Testis (tissue), 3 donors: ENCODE data around the gene YTHDF1. TPM values are rescaled to one million over a fixed set of nuclear protein-coding genes. Genes with fewer than 3 reads are reported as not detected.

Source experiments
- DNase-seq: peaks from one replicate; pipeline ENCODE4 v3.0.0-alpha.2; 2019
- H3K27ac ChIP-seq, 2 donors: fragments of 200-600 bp; sonication (generic); one replicate each; pipeline ENCODE4 v1.5.1; 2019
- H3K27me3 ChIP-seq: fragments of 200-600 bp; sonication (generic); one replicate; pipeline ENCODE4 v1.5.1; 2019
- H3K36me3 ChIP-seq: fragments of 200-600 bp; sonication (generic); one replicate; pipeline ENCODE4 v1.5.1; 2017; ENCODE audit warnings: low read depth; ENCODE audit errors: missing control alignments
- H3K4me1 ChIP-seq: fragments of 200-600 bp; sonication (generic); one replicate; pipeline ENCODE4 v1.5.1; 2019
- H3K4me3 ChIP-seq, 2 donors: fragments of 200-600 bp; sonication (generic); one replicate each; pipeline ENCODE4 v1.5.1; 2017 to 2019
- H3K9me3 ChIP-seq: fragments of 200-600 bp; sonication (generic); one replicate; pipeline ENCODE4 v1.5.1; 2017
- CTCF ChIP-seq, 3 experiments: fragments of 450-650 bp in 2 of 3; fragments of 200-600 bp in 1 of 3; sonication (generic) in 1 of 3; IDR thresholded peaks; one replicate each; pipeline ENCODE4 v1.5.1; 2016 to 2019; ENCODE audit warnings: antibody characterized with exemption in 3 of 3, mild to moderate bottlenecking in 2 of 3, moderate library complexity in 1 of 3
- POLR2A ChIP-seq: fragments of 450-650 bp; IDR thresholded peaks from one replicate; pipeline ENCODE4 v1.6.1; 2017; ENCODE audit warnings: antibody characterized with exemption, mild to moderate bottlenecking, moderate library complexity
- WGBS, 2 donors: methylation state at CpG; one replicate each; pipeline ENCODE4 v1.1.5; 2018; 5-methylcytosine and 5-hydroxymethylcytosine counted together
- intact Hi-C: fragments of 100-400 bp; cut with DNase I; formaldehyde crosslinking; loops from one replicate; pipeline ENCODE4 v1.15.1; 2023; ENCODE audit warnings: low total_unique reads
- polyA plus RNA-seq: library from polyadenylated mRNA; stranded (reverse); fragments of 350-450 nt; fragmentation: Illumina TruSeq; extraction: RNeasy Lipid Tissue Mini Kit (QIAGEN cat#74804); gene quantifications from one replicate; pipeline ENCODE4 v1.2.3, GENCODE V29; 2014; ENCODE audit warnings: low read depth, low replicate concordance; ENCODE audit not compliant: insufficient read depth
- total RNA-seq, 2 donors: library from RNA; depleted of rRNA; stranded (reverse); fragments of >200 nt; gene quantifications; one replicate each; pipeline ENCODE4 v1.2.3, GENCODE V29; 2016

Gene YTHDF1
- total and polyA plus RNA-seq, 3 donors from 2014 or later, result 37.2 to 56.9 (median 55.7) TPM

GRCh38 chr20:63187338-63188158 lies 28.4 kb downstream of the YTHDF1 start:
- no peaks in the 10 kb centered on the region for H3K27me3 ChIP-seq
- TF ChIP-seq CTCF (IDR thresholded peaks at IDR 0.05) (no peak), POLR2A (no peak)
- no peaks in the 10 kb centered on the region for H3K9me3 ChIP-seq
- H3K4me1 ChIP-seq, result no peaks in the 10 kb centered on the region
- no peak for DNase-seq
- intact Hi-C loops, result no loop called here
- no peaks in the 10 kb centered on the region for H3K36me3 ChIP-seq
- H3K27ac ChIP-seq, result no peak overlapping the region
- 72 to 82% methylated on average over 5 to 7 of the region's 7 CpGs for WGBS, 2 donors
- H3K4me3 ChIP-seq, result no peak overlapping the region

GRCh38 chr20:63186528-63187316 lies 29.2 kb downstream of the YTHDF1 start:
- H3K4me1 ChIP-seq, result no peaks in the 10 kb centered on the region
- TF ChIP-seq CTCF (IDR thresholded peaks at IDR 0.05) (no peak), POLR2A (no peak)
- 96 to 100% methylated on average over 2 to 8 of the region's 8 CpGs for WGBS, 2 donors
- no peaks in the 10 kb centered on the region for H3K36me3 ChIP-seq
- no peak overlapping the region for H3K4me3 ChIP-seq
- no peaks in the 10 kb centered on the region for H3K9me3 ChIP-seq
- intact Hi-C loops, result no loop called here
- H3K27ac ChIP-seq, result no peak overlapping the region
- DNase-seq, result no peak
- H3K27me3 ChIP-seq, result no peaks in the 10 kb centered on the region

- Histone ChIP-seq H3K4me1 (no peaks in the 10 kb centered on the region), H3K4me3 (no peak overlapping the region), H3K27ac (no peak overlapping the region), H3K9me3 (no peaks in the 10 kb centered on the region), H3K36me3 (no peaks in the 10 kb centered on the region), H3K27me3 (no peaks in the 10 kb centered on the region)
- WGBS, 2 donors, result 84 to 91% methylated on average over 3 to 8 of the region's 8 CpGs
- DNase-seq, result no peak
- intact Hi-C loops, result no loop called here
- TF ChIP-seq CTCF (IDR thresholded peaks at IDR 0.05) (no peak), POLR2A (no peak)
Measured at GRCh38 chr20:63186084-63186483, 29.8 kb downstream of the YTHDF1 start.

GRCh38 chr20:63185215-63185796 lies 30.6 kb downstream of the YTHDF1 start:
- no peaks in the 10 kb centered on the region for H3K36me3 ChIP-seq
- no peaks in the 10 kb centered on the region for H3K4me1 ChIP-seq
- 86 to 87% methylated on average over 12 to 21 of the region's 21 CpGs for WGBS, 2 donors
- no peaks in the 10 kb centered on the region for H3K27me3 ChIP-seq
- no peak overlapping the region for H3K27ac ChIP-seq
- no peaks in the 10 kb centered on the region for H3K9me3 ChIP-seq
- TF ChIP-seq POLR2A (no peak), CTCF (IDR thresholded peaks at IDR 0.05) (no peak)
- no peak for DNase-seq
- H3K4me3 ChIP-seq, result no peak overlapping the region
- intact Hi-C loops, result no loop called here
